GM12872 (cell line): ENCODE data around the gene TNRC18.

Experiments used
- TF ChIP-seq, protein P1 (sequence below): IDR thresholded peaks from 3 replicates; pipeline ENCODE4 v1.5.1; 2011; ENCODE audit warnings: low read depth, mild to moderate bottlenecking, low read length, moderate library complexity; ENCODE audit not compliant: insufficient read depth

Gene TNRC18

DNA sequence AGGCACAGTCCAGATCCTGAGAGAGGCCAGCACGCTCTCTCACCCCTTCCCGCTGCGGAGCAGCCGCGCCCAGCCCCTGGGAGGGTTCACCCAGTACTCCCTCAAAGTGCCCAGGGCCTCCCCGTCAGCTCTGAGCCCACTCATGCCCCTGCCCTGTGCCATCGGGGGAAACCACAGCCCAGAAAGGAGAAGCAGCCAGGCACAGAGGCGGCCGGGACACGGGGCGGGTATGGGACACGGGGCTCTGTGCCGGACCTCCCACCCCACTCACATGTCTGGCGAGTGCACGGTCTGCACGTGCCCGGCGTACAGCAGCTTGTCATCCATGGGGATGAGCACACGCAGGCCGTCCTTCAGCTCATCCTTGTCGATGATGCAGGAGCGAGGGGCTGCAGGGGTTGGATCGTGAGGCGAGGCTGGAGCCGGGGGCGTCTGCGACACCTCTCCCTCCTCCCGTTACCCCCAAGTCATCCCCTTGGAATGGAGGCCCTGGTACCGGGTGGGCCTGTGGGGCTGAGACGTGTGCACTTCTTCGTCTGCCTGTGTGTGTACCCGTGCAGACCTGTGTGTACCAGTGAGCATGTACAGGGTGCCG is 102.7 kb downstream of the TNRC18 start:
- TF ChIP-seq, protein P1, sequence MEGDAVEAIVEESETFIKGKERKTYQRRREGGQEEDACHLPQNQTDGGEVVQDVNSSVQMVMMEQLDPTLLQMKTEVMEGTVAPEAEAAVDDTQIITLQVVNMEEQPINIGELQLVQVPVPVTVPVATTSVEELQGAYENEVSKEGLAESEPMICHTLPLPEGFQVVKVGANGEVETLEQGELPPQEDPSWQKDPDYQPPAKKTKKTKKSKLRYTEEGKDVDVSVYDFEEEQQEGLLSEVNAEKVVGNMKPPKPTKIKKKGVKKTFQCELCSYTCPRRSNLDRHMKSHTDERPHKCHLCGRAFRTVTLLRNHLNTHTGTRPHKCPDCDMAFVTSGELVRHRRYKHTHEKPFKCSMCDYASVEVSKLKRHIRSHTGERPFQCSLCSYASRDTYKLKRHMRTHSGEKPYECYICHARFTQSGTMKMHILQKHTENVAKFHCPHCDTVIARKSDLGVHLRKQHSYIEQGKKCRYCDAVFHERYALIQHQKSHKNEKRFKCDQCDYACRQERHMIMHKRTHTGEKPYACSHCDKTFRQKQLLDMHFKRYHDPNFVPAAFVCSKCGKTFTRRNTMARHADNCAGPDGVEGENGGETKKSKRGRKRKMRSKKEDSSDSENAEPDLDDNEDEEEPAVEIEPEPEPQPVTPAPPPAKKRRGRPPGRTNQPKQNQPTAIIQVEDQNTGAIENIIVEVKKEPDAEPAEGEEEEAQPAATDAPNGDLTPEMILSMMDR = no peak

DNA sequence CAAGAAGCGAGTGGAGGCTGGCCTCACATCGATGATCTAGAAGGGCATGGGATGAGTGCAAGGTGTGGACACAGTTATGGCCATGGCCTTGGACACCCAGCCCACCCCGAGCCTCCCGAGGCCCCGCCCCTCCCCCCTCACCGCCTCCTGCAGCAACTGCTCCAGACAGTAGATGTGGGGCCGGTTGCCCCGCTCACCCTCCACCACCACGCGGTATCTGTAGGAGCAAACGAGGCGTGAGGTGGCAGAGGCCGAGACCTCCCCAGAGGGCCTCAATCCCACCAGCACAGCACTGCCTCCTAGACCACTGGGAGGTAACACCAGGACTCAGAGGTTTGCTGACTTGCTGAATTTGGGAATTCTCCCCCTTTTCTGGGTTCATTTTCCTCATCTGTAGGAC is 103.2 kb downstream of the TNRC18 start:
- TF ChIP-seq, protein P1 = no peak

DNA sequence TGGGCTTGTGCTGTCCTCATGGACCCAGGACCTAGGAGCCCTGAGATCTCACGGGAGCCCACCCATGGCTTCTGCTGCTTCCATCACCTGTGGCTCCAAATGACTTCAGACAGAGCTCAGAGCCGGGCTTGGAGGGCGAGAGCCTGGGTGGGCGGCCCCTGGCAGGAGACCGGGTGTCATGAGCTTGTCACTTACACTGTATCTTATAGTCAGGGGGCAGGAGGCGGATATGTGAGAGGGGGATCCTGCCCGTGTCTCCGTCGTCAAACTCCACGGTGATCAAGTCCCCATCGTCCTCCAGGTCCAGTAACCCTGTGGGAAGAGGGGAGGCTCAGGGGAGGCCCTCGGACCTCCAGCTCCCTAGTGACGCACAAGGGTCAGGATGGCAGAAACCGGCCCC is 107.9 kb downstream of the TNRC18 start:
- TF ChIP-seq, protein P1 = no peak

DNA sequence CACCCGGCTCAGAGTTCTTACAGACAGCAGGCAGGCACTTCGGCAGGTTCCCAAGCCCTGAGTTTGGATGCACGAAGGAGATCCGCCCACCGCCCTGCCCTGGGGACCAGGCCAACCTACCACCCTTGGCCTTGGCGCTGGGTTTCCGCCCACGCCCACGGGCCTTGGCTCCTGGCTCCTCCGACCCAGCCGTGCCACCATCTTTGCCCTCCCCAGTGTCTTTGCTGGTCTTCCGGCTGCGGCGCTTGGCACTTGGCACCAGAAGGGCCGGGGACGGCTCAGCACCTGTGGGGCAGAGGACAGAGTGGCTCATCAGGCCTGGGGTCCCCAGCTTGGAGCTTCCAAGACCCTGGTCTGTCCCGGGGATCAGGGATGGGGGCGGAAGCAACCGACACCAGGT is 108.8 kb downstream of the TNRC18 start:
- TF ChIP-seq, protein P1 = no peak

DNA sequence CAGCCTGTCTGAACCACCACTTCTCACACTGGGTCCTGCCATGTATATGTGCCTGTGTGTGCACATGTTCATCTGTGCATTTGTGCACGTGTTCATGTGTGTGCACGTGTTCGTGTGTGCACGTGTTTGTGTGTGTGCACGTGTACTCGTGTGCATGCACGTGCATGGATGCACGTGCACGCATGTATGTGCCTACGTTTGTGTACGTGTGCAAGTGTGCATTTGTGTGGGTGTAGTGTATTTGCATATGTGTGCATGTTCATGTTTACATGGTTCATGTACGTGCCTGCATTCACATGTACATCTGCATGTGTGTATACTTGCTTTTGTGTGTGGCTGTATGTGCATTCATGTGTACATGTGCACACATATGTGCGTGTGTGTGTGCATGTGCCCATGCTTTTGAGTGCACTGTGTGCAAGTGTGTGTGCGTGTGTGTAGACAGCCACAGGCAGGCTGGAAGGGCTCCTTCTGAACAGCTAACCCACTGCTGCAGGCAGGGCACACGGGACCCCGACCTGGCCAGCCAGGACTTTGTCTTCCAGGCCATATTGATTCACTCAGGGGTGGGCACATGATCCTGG is 112.7 kb downstream of the TNRC18 start:
- TF ChIP-seq, protein P1 = no peak

DNA sequence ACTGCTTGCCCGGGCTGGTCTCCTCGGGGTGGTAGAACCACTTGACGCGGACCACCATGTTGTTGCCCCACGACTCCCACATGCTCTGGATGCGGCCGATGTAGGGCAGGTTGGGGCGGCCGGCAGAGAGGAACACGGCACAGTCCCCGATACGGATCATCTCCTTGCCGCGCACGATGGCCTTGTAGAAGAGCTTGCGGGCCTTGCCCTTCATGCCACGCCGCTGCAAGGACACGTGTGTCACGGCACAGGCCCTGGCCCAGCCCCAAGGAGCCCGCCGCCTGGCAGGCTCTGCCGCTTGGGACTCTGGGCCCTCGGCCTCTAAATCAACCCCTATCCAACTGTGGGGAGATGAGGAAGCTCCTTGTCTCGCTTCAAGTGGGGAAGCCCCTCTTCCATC is 114.5 kb downstream of the TNRC18 start:
- TF ChIP-seq, protein P1 = no peak

DNA sequence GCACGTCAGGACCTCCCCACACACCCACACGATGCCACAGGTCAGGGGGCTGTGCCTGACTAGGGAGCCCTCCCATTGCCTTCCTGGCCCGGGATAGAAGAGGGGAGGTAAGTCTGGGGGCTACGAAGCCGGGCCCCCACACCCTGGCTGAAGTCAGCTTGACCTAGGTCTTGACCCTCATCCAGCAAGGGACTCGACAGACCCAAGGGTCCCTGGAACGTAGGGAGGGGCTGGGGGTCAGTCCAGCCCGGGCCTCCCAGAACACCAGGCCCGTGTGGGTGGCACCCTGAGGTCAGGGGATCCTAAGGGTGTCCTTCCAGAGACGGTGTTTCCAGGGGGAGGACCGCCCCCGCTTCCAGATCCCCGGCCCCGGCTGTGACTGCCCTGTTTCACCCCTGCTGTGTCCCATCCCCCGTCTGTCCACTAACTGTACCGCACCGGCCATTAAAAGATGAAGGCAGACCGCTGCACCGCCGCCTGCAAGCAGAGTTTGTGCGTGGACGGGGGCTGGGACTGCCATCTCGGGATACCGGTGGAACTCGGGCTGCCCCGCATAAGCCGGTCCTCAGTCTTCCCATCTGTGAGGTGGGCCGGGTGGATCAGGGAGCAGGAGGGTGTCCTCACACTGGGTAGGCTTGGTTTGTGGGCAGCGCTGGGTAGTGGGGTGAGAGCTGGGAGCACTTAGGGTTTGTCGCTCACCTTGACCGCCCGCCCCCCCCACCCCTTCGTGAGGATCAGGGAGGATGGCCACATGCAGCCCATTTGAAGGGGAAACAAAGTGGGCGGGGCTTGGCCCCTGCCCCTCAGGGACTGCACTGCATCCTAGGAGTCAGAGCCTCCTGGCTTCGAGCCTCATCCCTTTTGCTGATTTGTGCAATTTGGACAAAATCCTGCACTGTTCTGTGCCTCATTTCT is 119.8 kb downstream of the TNRC18 start:
- TF ChIP-seq, protein P1 = no peak
